Measurements from ENCODE around the gene MSH5. TPM values are rescaled to one million over a fixed set of nuclear protein-coding genes. Genes with fewer than 3 reads are reported as not detected.

MSH5 gene
- total and polyA plus RNA-seq, 2 of the 13 experiments (the other 11 are each of a cell fraction or from before 2014, with no cell fraction given), result 10.2 to 38.7 TPM

DNA sequence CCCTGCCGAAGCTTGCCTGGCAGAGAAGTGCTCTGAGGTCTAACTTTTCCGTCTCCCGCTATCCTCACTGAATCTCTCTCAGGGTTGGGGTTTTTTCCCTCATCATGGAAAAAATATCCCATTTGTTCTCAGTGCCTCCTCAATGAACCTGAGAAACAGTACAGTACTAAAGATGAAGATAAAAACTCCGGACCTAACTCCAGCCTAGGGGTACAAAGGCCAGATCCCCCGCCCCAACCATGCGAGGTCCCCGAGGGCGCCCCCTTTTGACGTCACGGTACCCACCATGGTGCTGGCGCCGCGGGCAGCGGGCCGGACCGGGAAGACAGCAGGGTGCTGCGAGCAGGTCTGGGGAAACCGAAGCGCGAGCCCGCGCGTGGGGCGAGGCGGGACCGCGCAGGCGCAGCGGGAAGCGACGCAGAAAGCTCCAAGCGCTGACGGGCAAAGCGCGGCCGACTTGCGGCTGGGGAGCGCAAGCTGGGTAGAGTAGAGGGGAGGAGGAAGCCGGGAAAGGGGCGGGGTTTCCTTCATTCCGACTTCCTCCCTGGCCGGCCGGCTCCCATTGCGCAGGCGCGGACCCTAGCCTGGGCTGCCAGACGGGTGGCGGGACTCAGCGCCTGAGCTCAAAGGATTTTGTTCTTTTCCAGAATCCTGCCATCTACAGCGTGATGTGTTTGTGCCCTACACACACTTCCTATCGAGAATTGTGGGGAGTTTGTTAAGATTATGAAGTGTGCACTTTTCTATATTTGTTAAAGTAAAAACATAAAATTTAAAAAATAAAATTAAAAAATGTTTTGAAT lies 66.9 kb downstream of the MSH5 start, which contains the start of gene LSM2 (continued):
- TF ChIP-seq, protein P1, sequence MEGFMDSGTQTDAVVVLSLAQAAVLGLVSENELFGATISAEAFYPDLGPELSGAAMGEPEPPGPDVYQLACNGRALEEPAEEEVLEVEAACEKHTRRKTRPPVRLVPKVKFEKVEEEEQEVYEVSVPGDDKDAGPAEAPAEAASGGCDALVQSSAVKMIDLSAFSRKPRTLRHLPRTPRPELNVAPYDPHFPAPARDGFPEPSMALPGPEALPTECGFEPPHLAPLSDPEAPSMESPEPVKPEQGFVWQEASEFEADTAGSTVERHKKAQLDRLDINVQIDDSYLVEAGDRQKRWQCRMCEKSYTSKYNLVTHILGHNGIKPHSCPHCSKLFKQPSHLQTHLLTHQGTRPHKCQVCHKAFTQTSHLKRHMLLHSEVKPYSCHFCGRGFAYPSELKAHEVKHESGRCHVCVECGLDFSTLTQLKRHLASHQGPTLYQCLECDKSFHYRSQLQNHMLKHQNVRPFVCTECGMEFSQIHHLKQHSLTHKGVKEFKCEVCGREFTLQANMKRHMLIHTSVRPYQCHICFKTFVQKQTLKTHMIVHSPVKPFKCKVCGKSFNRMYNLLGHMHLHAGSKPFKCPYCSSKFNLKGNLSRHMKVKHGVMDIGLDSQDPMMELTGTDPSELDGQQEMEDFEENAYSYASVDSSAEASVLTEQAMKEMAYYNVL (CRISPR knock-in tag; IDR thresholded peaks at IDR 0.05; ENCODE audit: borderline replicate concordance), result peak; percentile 80; the same call in 1 of the 2 replicates
- TF ChIP-seq ONECUT2 (CRISPR knock-in tag; IDR thresholded peaks at IDR 0.05), result no peak
- no peak for TF ChIP-seq GTF2F1 (IDR thresholded peaks at IDR 0.05; ENCODE audit: low read length)
- TF ChIP-seq ATF7-NPFF (CRISPR knock-in tag; IDR thresholded peaks at IDR 0.05; ENCODE audit: low read depth), result peak; percentile 97
- peak; percentile 68; the same call in 1 of the 2 replicates for TF ChIP-seq HNRNPUL1 (IDR thresholded peaks at IDR 0.05; ENCODE audit: low read depth, low read length)
- peak; percentile 93; the same call in 1 of the 2 replicates for TF ChIP-seq NFKB2 (CRISPR knock-in tag; IDR thresholded peaks at IDR 0.05; ENCODE audit: borderline replicate concordance)
- TF ChIP-seq, protein P2, sequence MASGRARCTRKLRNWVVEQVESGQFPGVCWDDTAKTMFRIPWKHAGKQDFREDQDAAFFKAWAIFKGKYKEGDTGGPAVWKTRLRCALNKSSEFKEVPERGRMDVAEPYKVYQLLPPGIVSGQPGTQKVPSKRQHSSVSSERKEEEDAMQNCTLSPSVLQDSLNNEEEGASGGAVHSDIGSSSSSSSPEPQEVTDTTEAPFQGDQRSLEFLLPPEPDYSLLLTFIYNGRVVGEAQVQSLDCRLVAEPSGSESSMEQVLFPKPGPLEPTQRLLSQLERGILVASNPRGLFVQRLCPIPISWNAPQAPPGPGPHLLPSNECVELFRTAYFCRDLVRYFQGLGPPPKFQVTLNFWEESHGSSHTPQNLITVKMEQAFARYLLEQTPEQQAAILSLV (CRISPR knock-in tag; IDR thresholded peaks at IDR 0.05; ENCODE audit: borderline replicate concordance), result peak; percentile 97
- TF ChIP-seq ZNF709 (CRISPR knock-in tag; IDR thresholded peaks at IDR 0.05), result peak; percentile 88
- TF ChIP-seq ZNF329 (CRISPR knock-in tag; IDR thresholded peaks at IDR 0.05; ENCODE audit: low read depth), result 0 out of 2 replicates have a peak, but pooled peaks have one; percentile 82
- peak; percentile 84; the same call in 1 of the 2 replicates for TF ChIP-seq TMF1 (CRISPR knock-in tag; IDR thresholded peaks at IDR 0.05; ENCODE audit: low read depth)
- TF ChIP-seq MTF1 (CRISPR knock-in tag; IDR thresholded peaks at IDR 0.05), result no peak
- no peak for TF ChIP-seq CAMTA2 (CRISPR knock-in tag; IDR thresholded peaks at IDR 0.05; ENCODE audit: borderline replicate concordance)
- TF ChIP-seq ZNF34 (CRISPR knock-in tag; IDR thresholded peaks at IDR 0.05; ENCODE audit: borderline replicate concordance), result 0 out of 2 replicates have a peak, but pooled peaks have one; percentile 74
- TF ChIP-seq, protein P3, sequence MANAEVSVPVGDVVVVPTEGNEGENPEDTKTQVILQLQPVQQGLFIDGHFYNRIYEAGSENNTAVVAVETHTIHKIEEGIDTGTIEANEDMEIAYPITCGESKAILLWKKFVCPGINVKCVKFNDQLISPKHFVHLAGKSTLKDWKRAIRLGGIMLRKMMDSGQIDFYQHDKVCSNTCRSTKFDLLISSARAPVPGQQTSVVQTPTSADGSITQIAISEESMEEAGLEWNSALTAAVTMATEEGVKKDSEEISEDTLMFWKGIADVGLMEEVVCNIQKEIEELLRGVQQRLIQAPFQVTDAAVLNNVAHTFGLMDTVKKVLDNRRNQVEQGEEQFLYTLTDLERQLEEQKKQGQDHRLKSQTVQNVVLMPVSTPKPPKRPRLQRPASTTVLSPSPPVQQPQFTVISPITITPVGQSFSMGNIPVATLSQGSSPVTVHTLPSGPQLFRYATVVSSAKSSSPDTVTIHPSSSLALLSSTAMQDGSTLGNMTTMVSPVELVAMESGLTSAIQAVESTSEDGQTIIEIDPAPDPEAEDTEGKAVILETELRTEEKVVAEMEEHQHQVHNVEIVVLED (CRISPR knock-in tag; IDR thresholded peaks at IDR 0.05; ENCODE audit: borderline replicate concordance), result peak; percentile 88; the same call in 1 of the 2 replicates
- TF ChIP-seq ZNF607 (CRISPR knock-in tag; IDR thresholded peaks at IDR 0.05; ENCODE audit: borderline replicate concordance), result peak; percentile 78; the same call in 1 of the 2 replicates
- TF ChIP-seq, protein P4, sequence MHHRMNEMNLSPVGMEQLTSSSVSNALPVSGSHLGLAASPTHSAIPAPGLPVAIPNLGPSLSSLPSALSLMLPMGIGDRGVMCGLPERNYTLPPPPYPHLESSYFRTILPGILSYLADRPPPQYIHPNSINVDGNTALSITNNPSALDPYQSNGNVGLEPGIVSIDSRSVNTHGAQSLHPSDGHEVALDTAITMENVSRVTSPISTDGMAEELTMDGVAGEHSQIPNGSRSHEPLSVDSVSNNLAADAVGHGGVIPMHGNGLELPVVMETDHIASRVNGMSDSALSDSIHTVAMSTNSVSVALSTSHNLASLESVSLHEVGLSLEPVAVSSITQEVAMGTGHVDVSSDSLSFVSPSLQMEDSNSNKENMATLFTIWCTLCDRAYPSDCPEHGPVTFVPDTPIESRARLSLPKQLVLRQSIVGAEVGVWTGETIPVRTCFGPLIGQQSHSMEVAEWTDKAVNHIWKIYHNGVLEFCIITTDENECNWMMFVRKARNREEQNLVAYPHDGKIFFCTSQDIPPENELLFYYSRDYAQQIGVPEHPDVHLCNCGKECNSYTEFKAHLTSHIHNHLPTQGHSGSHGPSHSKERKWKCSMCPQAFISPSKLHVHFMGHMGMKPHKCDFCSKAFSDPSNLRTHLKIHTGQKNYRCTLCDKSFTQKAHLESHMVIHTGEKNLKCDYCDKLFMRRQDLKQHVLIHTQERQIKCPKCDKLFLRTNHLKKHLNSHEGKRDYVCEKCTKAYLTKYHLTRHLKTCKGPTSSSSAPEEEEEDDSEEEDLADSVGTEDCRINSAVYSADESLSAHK (CRISPR knock-in tag; IDR thresholded peaks at IDR 0.05; ENCODE audit: borderline replicate concordance), result no peak
- TF ChIP-seq TBL1XR1 (IDR thresholded peaks at IDR 0.05; ENCODE audit: borderline replicate concordance, low read length, partially characterized antibody), result peak; percentile 55
- TF ChIP-seq, protein P5, sequence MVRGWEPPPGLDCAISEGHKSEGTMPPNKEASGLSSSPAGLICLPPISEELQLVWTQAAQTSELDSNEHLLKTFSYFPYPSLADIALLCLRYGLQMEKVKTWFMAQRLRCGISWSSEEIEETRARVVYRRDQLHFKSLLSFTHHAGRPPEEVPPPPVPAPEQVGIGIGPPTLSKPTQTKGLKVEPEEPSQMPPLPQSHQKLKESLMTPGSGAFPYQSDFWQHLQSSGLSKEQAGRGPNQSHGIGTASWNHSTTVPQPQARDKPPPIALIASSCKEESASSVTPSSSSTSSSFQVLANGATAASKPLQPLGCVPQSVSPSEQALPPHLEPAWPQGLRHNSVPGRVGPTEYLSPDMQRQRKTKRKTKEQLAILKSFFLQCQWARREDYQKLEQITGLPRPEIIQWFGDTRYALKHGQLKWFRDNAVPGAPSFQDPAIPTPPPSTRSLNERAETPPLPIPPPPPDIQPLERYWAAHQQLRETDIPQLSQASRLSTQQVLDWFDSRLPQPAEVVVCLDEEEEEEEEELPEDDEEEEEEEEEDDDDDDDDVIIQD (CRISPR knock-in tag; IDR thresholded peaks at IDR 0.05; ENCODE audit: low read depth), result peak; percentile 83

All from HepG2 (cell line).